GM18505 (cell line): Measurements from ENCODE around the gene ZMYND11.
"Not testable (repeated sequence)": the region's sequence is repeated elsewhere in the genome, so short reads cannot be mapped to it uniquely, and the experiment has no call there.

Experiments
- ATAC-seq: cut with Tn5 transposase; IDR thresholded peaks from one replicate; pipeline ENCODE4 v1.9.1; 2021; ENCODE audit not compliant: unreplicated experiment
- POLR2A ChIP-seq: IDR thresholded peaks from 4 replicates; pipeline ENCODE4 v1.6.1; 2011; ENCODE audit warnings: borderline replicate concordance; ENCODE audit not compliant: insufficient read depth, insufficient read length; ENCODE audit errors: extremely low read depth

ZMYND11 gene

DNA sequence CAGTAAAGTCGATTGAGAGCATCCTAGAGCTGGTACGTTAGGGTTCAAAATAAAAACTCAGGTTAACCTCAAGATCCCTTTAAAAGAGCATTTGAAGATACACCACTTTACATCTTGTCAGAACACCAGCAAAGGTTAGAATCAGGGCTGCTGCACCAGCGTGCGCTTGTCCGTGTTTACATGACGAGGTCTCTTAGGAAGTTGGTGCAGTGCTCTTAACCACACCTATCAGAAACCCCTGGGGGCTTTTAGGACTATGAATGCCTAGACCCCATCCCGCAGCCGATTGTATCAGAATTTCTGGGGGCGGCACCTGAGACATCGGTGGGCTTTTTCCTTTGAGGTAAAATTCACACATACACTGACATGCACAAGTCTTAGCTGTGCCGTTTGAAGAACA, 97.6 kb downstream of the ZMYND11 start:
- no peak for ATAC-seq
- no peak for TF ChIP-seq POLR2A

DNA sequence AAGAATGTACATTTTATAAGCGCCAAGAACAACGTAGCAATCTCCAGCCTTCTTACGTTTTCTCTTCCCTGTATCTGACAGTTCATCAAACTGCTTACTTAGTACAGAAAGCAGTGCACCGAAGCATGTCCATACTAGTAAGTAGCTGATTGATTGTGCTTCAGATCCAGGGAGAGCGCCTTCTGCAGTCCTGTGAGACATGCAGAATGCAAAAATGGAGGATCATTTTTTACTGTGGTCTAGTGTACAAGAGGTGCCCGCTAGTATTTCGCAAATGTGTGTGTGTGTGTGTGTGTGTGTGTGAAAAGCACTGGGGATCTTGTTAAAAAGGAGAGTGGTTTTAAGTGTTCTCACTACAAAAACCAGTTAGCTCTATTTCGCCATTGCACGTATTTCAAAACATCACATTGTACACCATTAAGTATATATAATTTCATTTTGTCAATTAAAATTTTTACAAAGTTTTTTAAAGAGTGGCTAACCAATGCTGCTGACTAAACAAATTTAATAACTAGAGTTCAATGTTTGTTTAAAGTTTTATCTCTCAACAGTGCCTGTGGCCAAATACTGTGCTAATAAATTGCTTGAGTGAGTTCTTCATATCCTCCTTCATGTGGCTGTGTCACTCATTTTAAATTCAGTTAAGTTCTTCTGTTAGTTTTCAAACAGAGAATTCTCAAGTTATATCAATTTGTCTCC, 99.6 kb downstream of the ZMYND11 start:
- TF ChIP-seq POLR2A: no peak
- ATAC-seq: no peak

DNA sequence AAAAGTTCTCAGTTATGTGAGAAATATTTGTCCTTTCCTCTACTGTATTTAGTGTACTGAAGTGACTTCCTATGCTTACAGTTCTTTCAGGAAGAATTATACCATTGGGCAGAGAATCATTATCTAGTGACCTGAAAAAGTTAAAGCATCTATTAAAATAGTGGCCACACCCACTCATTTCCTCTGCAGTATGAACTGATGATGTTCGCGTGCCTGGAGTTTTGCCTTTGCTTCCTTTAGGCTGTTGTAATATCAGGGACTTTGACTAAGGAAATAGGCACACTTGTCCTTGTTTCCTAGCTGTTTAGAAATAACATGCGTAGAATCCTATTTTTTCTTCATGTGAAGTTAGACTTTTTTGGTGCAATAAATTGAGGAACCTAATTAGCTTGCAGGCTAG, 100.7 kb downstream of the ZMYND11 start:
- no peak for ATAC-seq
- no peak for TF ChIP-seq POLR2A

DNA sequence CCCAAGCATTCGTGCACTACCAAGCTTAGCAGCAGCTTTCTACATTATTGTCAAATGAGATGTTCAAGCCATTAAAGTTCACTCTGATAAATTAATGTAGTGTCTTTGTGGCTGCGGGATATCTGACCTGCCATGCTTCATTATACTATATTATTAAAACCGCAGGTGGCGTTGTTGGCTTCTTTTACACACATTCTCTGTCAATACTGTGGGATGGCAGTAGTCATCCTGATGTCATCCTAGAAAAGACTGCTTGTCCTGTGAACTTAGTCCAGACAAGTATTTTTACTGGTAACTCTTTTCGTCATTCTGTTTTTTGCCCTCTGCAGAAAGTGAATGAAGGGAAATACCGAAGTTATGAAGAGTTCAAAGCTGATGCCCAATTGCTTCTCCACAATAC, 103.9 kb downstream of the ZMYND11 start:
- TF ChIP-seq POLR2A: no peak
- ATAC-seq: no peak

DNA sequence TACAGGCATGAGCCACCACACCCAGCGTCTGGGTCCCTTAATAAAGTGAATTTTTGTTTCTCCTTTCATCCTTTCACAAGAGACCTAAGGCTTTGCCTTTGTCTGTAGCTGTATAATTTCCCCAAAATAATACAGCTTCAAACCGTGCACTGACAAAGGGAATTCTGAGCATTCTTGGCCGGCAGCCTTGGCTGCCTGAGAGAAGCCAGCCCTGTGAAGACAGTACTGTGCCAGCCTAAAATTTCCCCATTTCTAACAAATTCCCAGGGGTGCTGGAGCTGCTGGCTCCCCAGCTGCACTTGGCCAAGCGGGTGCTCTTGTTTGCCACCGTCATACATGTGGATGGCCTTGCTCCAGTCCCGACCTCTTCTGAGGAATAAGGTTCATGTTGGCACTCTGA, 106.2 kb downstream of the ZMYND11 start:
- ATAC-seq: no peak
- TF ChIP-seq POLR2A: no peak

DNA sequence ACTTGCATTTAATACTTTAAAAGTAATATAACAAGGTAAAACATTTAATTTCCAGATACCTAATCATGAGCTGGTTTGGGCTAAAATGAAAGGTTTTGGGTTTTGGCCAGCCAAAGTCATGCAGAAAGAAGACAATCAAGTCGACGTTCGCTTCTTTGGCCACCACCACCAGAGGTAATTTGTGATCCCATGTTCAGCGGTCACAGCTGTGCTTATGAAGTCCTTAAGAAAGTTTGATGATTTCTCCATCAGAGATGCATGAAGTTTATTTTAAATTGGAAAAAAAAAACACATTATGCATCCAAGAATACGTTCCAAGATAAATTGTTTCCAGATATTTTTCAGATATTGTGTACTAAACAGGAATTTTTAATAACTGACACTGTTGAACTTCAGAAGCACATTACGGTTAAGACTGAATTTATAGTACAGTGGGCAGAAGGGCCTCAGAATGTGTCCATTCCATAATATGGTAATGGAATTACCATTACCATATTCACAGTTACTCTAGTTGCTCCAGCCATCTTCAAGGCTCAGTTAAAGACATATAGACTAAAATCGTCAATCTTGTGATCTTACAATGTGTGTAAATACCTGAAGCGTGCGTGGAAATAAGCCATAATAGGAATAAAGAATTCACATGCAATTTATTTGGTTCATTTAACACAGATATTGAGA, 106.8 kb downstream of the ZMYND11 start:
- no peak for TF ChIP-seq POLR2A
- no peak for ATAC-seq

DNA sequence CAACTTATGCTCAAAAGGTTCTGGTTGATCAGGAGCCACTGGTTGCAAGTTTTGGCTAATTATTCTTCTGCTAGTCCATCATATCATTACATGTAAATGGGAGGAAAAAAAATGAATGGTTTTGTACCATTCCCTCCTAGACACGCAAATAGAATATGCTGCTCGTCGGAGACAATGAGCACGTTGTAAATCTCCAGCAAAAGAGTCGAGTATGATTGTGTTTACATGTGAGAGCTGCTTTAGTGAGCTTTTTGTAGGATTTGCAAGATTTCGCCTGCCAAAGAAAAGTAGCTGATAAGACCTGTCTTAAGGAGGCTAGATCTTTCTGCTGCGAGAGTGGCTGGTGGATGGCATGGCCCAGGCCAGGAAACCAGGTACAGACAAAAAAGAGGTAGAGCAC, 109.0 kb downstream of the ZMYND11 start:
- TF ChIP-seq POLR2A: no peak
- no peak for ATAC-seq

DNA sequence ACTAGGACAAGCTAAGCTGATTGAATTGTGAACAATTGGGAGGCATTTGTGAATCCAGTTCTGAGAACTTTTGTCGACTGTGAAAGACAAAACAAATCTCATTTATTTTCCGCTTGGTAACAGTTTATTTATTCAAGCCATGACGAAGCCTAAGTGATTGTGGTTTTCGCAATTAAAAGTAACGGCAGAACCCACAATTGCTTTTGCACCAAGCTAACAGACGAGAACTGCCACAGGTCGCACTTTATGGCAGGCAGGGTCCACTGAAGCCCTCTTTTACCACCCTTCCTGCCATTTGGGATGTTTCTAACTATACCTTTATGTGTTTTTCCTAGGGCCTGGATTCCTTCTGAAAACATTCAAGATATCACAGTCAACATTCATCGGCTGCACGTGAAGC, 111.2 kb downstream of the ZMYND11 start:
- no peak for ATAC-seq
- TF ChIP-seq POLR2A: no peak

DNA sequence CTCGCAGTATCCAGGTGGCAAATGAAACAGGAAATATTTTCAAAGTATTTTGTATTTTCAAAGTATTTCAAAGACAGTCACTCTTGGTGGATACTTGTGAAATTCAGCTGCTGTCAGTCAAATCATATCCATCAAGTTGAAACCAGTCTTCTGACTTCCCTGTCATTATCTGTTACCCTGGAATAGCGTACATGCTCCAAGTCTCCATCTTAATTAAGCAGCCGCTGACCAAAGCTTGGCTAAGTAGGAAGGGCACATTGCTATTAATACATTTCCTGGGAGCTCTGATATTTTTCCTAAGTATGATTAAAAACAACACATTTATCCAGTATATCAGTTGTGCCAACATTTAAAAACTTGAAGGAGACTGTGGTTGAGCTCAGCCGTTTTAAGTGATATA, 112.2 kb downstream of the ZMYND11 start:
- TF ChIP-seq POLR2A: no peak
- ATAC-seq: no peak

DNA sequence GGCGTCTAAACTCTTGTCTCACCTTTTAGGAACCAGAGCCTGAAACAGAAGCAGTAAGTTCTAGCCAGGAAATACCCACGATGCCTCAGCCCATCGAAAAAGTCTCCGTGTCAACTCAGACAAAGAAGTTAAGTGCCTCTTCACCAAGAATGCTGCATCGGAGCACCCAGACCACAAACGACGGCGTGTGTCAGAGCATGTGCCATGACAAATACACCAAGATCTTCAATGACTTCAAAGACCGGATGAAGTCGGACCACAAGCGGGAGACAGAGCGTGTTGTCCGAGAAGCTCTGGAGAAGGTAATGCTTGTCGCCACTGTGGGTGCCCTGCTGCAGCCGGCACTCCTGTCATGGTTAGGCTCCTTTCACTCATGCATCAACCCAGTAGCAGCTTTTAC, 113.1 kb downstream of the ZMYND11 start:
- no peak for TF ChIP-seq POLR2A

DNA sequence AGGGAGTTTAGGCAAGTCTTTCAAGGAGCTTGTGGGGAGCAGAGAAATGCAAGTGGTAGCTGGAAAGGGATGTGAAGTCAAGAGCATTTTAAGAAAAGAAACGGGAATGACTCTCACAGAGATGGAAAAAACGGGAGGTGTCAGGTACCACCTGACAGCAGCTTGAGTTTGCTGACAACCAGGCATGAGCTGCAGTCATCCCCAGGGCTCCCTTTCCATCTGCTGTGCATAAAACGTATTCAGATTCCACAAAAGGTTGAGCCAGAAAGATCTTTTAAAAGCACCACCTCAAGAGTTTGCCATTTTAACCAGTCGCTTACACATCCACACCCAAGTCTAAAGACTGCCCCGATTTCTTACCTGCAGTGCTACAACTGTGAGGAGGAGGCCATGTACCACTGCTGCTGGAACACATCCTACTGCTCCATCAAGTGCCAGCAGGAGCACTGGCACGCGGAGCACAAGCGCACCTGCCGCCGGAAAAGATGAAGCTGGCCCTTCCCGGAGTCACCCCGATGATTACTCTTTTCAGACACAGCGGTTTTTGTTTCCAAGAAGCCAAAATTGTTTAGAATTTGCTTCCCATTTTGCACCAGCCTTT, 116.8 kb downstream of the ZMYND11 start:
- ATAC-seq: no peak
- no peak for TF ChIP-seq POLR2A

More for the DNA sequence above, 113.1 kb downstream of the ZMYND11 start:
- ATAC-seq: no peak

DNA sequence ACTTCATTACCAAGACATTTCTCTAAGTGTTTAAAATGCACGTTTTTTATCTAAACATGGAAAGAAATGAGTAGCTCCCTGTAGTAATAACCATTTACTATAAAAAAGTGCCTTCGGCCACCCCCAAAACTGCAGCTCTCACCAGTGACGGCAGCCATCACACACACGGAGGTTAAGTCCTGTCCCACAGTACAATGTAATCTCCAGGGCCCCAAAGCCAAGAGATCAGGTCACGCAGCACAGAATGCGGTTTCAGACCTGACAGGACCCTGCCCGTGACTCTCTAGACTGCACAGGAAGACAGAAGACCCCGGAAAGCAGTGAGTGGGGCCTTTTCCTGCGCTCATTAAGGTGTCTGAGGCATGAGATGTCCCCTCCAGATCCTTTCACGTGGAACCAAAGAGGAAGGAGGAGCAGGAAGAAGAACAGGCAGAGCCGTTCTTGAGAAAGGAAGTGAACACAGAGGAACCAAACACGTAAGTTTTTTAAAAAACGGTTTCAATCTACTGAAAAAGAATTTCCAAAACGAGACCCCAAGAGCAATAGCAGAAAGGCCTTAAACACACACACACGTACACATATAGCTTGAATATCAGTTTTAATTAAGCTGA, 125.7 kb downstream of the ZMYND11 start:
- TF ChIP-seq POLR2A: no peak
- no peak for ATAC-seq

DNA sequence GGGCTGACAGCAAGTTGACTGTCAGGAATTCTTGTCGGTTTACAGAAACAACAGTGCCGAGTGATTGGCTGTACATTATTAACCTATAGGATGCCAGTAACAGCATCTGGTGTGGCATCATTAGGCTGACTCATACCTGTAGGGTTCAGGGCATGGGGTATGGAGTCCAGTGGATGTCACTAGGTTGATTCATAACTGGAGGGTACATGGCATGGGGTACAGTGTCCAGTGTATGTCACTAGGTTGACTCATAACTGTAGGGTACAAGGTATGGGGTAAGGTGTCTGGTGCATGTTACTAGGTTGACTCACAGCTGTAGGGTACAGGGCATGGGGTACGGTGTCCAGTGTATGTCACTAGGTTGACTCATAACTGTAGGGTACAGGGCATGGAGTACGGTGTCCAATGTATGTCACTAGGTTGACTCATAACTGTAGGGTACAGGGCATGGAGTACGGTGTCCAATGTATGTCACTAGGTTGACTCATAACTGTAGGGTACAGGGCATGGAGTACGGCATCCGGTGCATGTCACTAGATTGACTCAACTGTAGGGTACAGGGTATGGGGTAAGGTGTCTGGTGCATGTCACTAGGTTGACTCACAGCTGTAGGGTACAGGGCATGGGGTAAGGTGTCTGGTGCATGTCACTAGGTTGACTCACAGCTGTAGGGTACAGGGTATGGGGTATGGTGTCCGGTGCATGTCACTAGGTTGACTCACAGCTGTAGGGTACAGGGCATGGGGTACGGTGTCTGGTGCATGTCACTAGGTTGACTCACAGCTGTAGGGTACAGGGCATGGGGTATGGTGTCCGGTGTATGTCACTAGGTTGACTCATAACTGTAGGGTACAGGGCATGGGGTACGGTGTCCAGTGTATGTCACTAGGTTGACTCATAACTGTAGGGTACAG, 129.2 kb downstream of the ZMYND11 start:
- not testable (repeated sequence) for ATAC-seq

DNA sequence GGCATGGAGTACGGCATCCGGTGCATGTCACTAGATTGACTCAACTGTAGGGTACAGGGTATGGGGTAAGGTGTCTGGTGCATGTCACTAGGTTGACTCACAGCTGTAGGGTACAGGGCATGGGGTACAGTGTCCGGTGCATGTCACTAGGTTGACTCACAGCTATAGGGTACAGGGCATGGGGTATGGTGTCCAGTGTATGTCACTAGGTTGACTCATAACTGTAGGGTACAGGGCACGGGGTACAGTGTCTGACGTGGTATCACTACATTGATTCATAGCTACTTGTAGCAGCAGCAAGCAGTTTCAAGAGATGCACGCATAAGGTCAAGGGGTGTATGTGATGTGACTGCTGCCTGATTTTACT, 129.8 kb downstream of the ZMYND11 start:
- not testable (repeated sequence) for ATAC-seq

DNA sequence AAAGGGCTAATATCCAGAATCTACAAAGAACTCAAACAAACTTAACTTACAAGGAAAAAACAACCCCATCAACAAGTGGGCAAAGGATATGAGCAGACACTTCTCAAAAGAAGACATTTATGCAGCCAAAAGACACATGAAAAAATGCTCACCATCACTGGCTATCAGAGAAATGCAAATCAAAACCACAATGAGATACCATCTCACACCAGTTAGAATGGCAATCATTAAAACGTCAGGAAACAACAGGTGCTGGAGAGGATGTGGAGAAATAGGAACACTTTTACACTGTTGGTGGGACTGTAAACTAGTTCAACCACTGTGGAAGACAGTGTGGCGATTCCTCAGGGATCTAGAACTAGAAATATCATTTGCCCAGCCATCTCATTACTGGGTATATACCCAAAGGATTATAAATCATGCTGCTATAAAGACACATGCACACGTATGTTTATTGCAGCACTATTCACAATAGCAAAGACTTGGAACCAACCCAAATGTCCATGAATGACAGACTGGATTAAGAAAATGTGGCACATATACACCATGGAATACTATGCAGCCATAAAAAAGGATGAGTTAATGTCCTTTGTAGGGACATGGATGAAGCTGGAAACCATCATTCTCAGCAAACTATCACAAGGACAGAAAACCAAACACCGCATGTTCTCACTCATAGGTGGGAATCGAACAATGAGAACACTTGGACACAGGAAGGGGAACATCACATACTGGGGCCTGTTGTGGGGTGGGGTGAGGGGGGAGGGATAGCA, 130.7 kb downstream of the ZMYND11 start:
- ATAC-seq: not testable (repeated sequence)
